ENCODE measurements around the gene TMEM97. TPM values are rescaled to one million over a fixed set of nuclear protein-coding genes. Genes with fewer than 3 reads are reported as not detected.

TMEM97 gene
- total and polyA plus RNA-seq, 9 of the 15 experiments (the other 6 are each of a cell fraction or from before 2014, with no cell fraction given): 34.6 to 121 (median 76.0) TPM

- DNase-seq (ENCODE audit: extremely low read depth in 1 of 4, low spot score in 3 of 4) (no peak), FAIRE-seq (no peak), ATAC-seq (no peak)
- peaks cover 5% of the 10 kb centered on the region; the same call in 1 of the 2 replicates for H4K20me1 ChIP-seq (replicated peaks; ENCODE audit: control insufficient read depth, insufficient read depth, low read length)
- peaks cover 9 to 14% of the 10 kb centered on the region in 2 experiments; a peak in 4 of 5 replicates for H3K4me1 ChIP-seq (replicated peaks in 1 of 2; ENCODE audit: control insufficient read depth in 2 of 2, insufficient read depth in 2 of 2, low read length in 2 of 2)
- BruUV-seq (replicated peaks): no TSS peak
- in situ Hi-C loops (cut with MboI): no loop called here
- H3K27ac ChIP-seq (ENCODE audit: extremely low read depth, low read depth, low read length): no peak overlapping the region
- peaks cover 51% of the 10 kb centered on the region for H3K36me3 ChIP-seq (ENCODE audit: control insufficient read depth, insufficient read depth, low read length)
- H3K79me2 ChIP-seq (ENCODE audit: control insufficient read depth, insufficient read depth, low read length): peaks cover 19% of the 10 kb centered on the region
- H3K4me3 ChIP-seq: no peak overlapping the region
- TF ChIP-seq, protein P1, sequence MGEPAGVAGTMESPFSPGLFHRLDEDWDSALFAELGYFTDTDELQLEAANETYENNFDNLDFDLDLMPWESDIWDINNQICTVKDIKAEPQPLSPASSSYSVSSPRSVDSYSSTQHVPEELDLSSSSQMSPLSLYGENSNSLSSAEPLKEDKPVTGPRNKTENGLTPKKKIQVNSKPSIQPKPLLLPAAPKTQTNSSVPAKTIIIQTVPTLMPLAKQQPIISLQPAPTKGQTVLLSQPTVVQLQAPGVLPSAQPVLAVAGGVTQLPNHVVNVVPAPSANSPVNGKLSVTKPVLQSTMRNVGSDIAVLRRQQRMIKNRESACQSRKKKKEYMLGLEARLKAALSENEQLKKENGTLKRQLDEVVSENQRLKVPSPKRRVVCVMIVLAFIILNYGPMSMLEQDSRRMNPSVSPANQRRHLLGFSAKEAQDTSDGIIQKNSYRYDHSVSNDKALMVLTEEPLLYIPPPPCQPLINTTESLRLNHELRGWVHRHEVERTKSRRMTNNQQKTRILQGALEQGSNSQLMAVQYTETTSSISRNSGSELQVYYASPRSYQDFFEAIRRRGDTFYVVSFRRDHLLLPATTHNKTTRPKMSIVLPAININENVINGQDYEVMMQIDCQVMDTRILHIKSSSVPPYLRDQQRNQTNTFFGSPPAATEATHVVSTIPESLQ (CRISPR knock-in tag; IDR thresholded peaks at IDR 0.05): no peak
- TF ChIP-seq CLOCK (CRISPR knock-in tag; IDR thresholded peaks at IDR 0.05; ENCODE audit: borderline replicate concordance) (no peak), FOXA1 (IDR thresholded peaks at IDR 0.05; ENCODE audit: borderline replicate concordance) (no peak), MAFK (IDR thresholded peaks at IDR 0.05; ENCODE audit: low read length) (no peak), NELFE (IDR thresholded peaks at IDR 0.05; ENCODE audit: insufficient read depth, insufficient read length) (no peak), ATF1 (CRISPR knock-in tag; IDR thresholded peaks at IDR 0.05) (no peak), ATF1 (tag; IDR thresholded peaks at IDR 0.05) (no peak), CBX3 (IDR thresholded peaks at IDR 0.05; ENCODE audit: borderline replicate concordance in 1 of 2, low read length in 2 of 2) (no peak), OTX1 (CRISPR knock-in tag; IDR thresholded peaks at IDR 0.05) (no peak), MCM5 (IDR thresholded peaks at IDR 0.05; ENCODE audit: low read depth) (no peak)
- H3K27me3 ChIP-seq (ENCODE audit: control insufficient read depth in 2 of 2, insufficient read depth in 2 of 2, low read length in 2 of 2): no peaks in the 10 kb centered on the region
- intact Hi-C loops (cut with micrococcal nuclease): no loop called here
- H3K9me3 ChIP-seq (replicated peaks; ENCODE audit: control insufficient read depth, insufficient read depth, low read depth, low read length): no peaks in the 10 kb centered on the region
- H3K4me2 ChIP-seq (ENCODE audit: insufficient read depth, low read length): no peak overlapping the region
- H2AFZ ChIP-seq (ENCODE audit: low read depth, low read length): no peak overlapping the region
- CTCF ChIA-PET (ENCODE audit: low intra/inter-chr PET ratio): no interaction called here
- 77% methylated on average over 5 of the region's 6 CpGs for WGBS (ENCODE audit: insufficient coverage, low coverage, missing lambda C conversion rate)
- POLR2A ChIA-PET: no interaction called here
- H3K9me1 ChIP-seq (ENCODE audit: control insufficient read depth, insufficient read depth, low read length): peaks cover 2% of the 10 kb centered on the region
- no peak overlapping the region for H3K9ac ChIP-seq (ENCODE audit: insufficient read depth in 1 of 2, low read depth in 2 of 2, low read length in 2 of 2)
Measured at GRCh38 chr17:28340374-28340773, 21.4 kb downstream of the TMEM97 start.

All from K562 (cell line).